ENCODE measurements around the gene RASSF8. TPM values are rescaled to one million over a fixed set of nuclear protein-coding genes. Genes with fewer than 3 reads are reported as not detected.

Gene RASSF8
- total RNA-seq, 1 experiment from 2014 or later, result 9.2 TPM

DNA sequence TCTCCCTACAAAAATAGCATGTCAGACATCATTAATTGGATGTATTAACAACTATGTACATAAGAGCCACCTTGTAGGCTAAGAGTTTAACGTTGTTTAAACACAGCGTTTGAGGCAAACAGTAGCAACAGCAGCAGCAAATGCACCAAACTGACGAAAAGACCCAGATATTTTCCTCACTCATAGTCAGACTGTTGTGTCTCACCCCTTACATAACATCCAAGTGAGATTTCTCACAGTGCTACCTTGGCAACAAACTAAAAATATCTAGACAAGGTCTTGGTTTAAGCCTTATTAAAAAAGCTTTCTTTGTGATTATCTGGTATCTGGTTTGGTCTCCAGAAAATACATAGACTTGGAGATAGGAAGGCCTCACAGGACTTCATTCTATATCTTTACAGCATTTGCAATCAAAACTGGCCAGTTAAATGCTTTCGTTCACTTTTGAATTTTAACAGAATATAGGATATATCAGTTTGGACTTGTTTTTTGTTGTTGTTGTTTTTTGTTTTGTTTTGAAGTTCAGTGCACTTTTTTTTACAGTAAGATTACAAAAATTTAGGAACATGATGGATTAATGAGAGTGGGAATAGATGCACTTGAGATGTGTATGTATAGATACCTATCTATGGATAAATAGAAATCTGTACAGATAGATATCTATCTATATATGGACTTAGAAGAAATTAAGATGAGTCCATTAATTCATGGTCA lies 162.2 kb downstream of the RASSF8 start:
- H3K27me3 ChIP-seq (ENCODE audit: insufficient read depth, low read length), result peaks cover 5% of the 10 kb centered on the region; the same call in 1 of the 2 replicates
- H4K20me1 ChIP-seq (ENCODE audit: insufficient read depth), result no peaks in the 10 kb centered on the region
- RAD21 ChIA-PET (ENCODE audit: low non-redundant PET in 1 of 2, low total read pairs in 2 of 2, uncharacterized antibody in 2 of 2, unreplicated experiment in 2 of 2), result no interaction called here
- no peak overlapping the region for H3K4me3 ChIP-seq (replicated peaks in 1 of 2; ENCODE audit: low read depth in 1 of 2, low read length in 2 of 2)
- no peaks in the 10 kb centered on the region for H3K36me3 ChIP-seq (ENCODE audit: control insufficient read depth in 1 of 2, insufficient read depth in 2 of 2, low read length in 2 of 2)
- H3K9me2 ChIP-seq (ENCODE audit: insufficient read depth), result no peaks in the 10 kb centered on the region
- TF ChIP-seq, protein P1, sequence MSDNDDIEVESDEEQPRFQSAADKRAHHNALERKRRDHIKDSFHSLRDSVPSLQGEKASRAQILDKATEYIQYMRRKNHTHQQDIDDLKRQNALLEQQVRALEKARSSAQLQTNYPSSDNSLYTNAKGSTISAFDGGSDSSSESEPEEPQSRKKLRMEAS (IDR thresholded peaks at IDR 0.05), result no peak
- no peak for TF ChIP-seq JUND (IDR thresholded peaks at IDR 0.05)
- no peak for TF ChIP-seq CEBPB (IDR thresholded peaks at IDR 0.05; ENCODE audit: low read depth)
- TF ChIP-seq, protein P2, sequence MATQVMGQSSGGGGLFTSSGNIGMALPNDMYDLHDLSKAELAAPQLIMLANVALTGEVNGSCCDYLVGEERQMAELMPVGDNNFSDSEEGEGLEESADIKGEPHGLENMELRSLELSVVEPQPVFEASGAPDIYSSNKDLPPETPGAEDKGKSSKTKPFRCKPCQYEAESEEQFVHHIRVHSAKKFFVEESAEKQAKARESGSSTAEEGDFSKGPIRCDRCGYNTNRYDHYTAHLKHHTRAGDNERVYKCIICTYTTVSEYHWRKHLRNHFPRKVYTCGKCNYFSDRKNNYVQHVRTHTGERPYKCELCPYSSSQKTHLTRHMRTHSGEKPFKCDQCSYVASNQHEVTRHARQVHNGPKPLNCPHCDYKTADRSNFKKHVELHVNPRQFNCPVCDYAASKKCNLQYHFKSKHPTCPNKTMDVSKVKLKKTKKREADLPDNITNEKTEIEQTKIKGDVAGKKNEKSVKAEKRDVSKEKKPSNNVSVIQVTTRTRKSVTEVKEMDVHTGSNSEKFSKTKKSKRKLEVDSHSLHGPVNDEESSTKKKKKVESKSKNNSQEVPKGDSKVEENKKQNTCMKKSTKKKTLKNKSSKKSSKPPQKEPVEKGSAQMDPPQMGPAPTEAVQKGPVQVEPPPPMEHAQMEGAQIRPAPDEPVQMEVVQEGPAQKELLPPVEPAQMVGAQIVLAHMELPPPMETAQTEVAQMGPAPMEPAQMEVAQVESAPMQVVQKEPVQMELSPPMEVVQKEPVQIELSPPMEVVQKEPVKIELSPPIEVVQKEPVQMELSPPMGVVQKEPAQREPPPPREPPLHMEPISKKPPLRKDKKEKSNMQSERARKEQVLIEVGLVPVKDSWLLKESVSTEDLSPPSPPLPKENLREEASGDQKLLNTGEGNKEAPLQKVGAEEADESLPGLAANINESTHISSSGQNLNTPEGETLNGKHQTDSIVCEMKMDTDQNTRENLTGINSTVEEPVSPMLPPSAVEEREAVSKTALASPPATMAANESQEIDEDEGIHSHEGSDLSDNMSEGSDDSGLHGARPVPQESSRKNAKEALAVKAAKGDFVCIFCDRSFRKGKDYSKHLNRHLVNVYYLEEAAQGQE (IDR thresholded peaks at IDR 0.05; ENCODE audit: low read depth), result no peak
- TF ChIP-seq SIN3A (IDR thresholded peaks at IDR 0.05; ENCODE audit: low read depth), result no peak
- TF ChIP-seq, protein P3, sequence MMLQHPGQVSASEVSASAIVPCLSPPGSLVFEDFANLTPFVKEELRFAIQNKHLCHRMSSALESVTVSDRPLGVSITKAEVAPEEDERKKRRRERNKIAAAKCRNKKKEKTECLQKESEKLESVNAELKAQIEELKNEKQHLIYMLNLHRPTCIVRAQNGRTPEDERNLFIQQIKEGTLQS (IDR thresholded peaks at IDR 0.05), result no peak
- TF ChIP-seq TCF7L2 (IDR thresholded peaks at IDR 0.05; ENCODE audit: borderline replicate concordance, extremely low read depth, insufficient read depth, insufficient read length), result no peak
- TF ChIP-seq ZNF274 (IDR thresholded peaks at IDR 0.05; ENCODE audit: low read depth, low read length), result no peak
- no peak for TF ChIP-seq YY1 (IDR thresholded peaks at IDR 0.05; ENCODE audit: extremely low read depth, insufficient replicate concordance, low read depth, low read length)
- no peak for TF ChIP-seq ELF1 (IDR thresholded peaks at IDR 0.05; ENCODE audit: borderline replicate concordance, low read depth)
- TF ChIP-seq EGR1 (IDR thresholded peaks at IDR 0.05; ENCODE audit: low read depth), result no peak
- no peak for TF ChIP-seq SRF (IDR thresholded peaks at IDR 0.05; ENCODE audit: low read depth)
- TF ChIP-seq POLR2A (IDR thresholded peaks at IDR 0.05; ENCODE audit: borderline replicate concordance, extremely low read depth, insufficient read depth, insufficient read length), result no peak
- TF ChIP-seq, protein P4, sequence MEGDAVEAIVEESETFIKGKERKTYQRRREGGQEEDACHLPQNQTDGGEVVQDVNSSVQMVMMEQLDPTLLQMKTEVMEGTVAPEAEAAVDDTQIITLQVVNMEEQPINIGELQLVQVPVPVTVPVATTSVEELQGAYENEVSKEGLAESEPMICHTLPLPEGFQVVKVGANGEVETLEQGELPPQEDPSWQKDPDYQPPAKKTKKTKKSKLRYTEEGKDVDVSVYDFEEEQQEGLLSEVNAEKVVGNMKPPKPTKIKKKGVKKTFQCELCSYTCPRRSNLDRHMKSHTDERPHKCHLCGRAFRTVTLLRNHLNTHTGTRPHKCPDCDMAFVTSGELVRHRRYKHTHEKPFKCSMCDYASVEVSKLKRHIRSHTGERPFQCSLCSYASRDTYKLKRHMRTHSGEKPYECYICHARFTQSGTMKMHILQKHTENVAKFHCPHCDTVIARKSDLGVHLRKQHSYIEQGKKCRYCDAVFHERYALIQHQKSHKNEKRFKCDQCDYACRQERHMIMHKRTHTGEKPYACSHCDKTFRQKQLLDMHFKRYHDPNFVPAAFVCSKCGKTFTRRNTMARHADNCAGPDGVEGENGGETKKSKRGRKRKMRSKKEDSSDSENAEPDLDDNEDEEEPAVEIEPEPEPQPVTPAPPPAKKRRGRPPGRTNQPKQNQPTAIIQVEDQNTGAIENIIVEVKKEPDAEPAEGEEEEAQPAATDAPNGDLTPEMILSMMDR (IDR thresholded peaks at IDR 0.05 in 2 of 3, conservative IDR thresholded peaks at IDR 0.05 in 1 of 3; ENCODE audit: borderline replicate concordance in 1 of 3, insufficient read depth in 1 of 3, low read depth in 2 of 3, low read length in 2 of 3), result no peak
- no peak for TF ChIP-seq ZFX (IDR thresholded peaks at IDR 0.05)
- TF ChIP-seq CBX3 (IDR thresholded peaks at IDR 0.05; ENCODE audit: low read depth), result no peak
- no peak for TF ChIP-seq EZH2phosphoT487 (IDR thresholded peaks at IDR 0.05; ENCODE audit: borderline replicate concordance)
- no peak for TF ChIP-seq POLR2AphosphoS5 (IDR thresholded peaks at IDR 0.05; ENCODE audit: low read depth, low read length)
- TF ChIP-seq RAD21 (IDR thresholded peaks at IDR 0.05; ENCODE audit: low read depth), result no peak
- TF ChIP-seq SP1 (IDR thresholded peaks at IDR 0.05; ENCODE audit: low read depth), result no peak
- H3K9ac ChIP-seq (ENCODE audit: low read length), result no peak overlapping the region
- no peak overlapping the region for H3K27ac ChIP-seq (ENCODE audit: low read depth, low read length)
- intact Hi-C loops (cut with micrococcal nuclease), result loop anchor here (10.0 kb wide), 1 partner anchor 184 kb away; no protein-coding TSS in a partner anchor
- CTCF ChIA-PET, result interaction anchor here (0.7 to 3.9 kb wide), 3 partner anchors 59 to 581 kb away, joined by 3 to 26 read pairs (median 14); no protein-coding TSS in a partner anchor
- no peaks in the 10 kb centered on the region for H3K9me3 ChIP-seq (ENCODE audit: control insufficient read depth in 1 of 2, insufficient read depth in 1 of 2, low read depth in 1 of 2, low read length in 2 of 2)
- no peak overlapping the region for H2AFZ ChIP-seq (ENCODE audit: low read depth, low read length, poor library complexity, severe bottlenecking)
- no peaks in the 10 kb centered on the region for H3K79me2 ChIP-seq (ENCODE audit: insufficient read depth, low read length)
- ATAC-seq, result no peak
- BruUV-seq (replicated peaks), result no TSS peak
- POLR2A ChIA-PET, result no interaction called here
- peaks cover 11 to 41% of the 10 kb centered on the region in 2 experiments for H3K4me1 ChIP-seq (ENCODE audit: control insufficient read depth in 1 of 2, insufficient read depth in 2 of 2, low read length in 2 of 2)
- DNase-seq (ENCODE audit: low read depth, low spot score), result no peak
- no peak overlapping the region for H3K4me2 ChIP-seq (ENCODE audit: low read length)

Measured in HCT116 (cell line).